ENCODE measurements around the gene TRAF1. TPM values are rescaled to one million over a fixed set of nuclear protein-coding genes. Genes with fewer than 3 reads are reported as not detected.

TRAF1 gene
- total RNA-seq, 1 donor = 0.86 TPM

DNA sequence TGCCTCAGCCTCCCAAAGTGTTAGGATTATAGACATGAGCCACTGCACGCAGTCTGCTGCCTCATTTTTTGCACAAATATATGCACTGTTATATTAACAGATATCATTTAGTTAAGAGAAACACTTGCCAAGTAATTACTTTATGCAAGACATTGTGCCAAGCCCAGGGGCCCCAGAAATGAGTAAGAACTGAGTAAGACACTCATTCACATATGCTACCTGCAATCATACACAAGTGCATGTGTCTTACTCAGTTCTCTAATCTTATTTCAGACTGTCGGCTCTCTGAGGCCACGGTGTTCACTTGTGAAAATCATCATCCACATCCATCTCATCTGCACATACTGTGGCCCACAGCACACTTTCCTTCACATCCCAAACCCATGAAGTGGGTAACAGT, 16.0 kb downstream of the TRAF1 start:
- DNase-seq (ENCODE audit: low read depth) = no peak
- no peak overlapping the region for H3K4me3 ChIP-seq (ENCODE audit: low read depth, low read length)
- TF ChIP-seq, protein P1, sequence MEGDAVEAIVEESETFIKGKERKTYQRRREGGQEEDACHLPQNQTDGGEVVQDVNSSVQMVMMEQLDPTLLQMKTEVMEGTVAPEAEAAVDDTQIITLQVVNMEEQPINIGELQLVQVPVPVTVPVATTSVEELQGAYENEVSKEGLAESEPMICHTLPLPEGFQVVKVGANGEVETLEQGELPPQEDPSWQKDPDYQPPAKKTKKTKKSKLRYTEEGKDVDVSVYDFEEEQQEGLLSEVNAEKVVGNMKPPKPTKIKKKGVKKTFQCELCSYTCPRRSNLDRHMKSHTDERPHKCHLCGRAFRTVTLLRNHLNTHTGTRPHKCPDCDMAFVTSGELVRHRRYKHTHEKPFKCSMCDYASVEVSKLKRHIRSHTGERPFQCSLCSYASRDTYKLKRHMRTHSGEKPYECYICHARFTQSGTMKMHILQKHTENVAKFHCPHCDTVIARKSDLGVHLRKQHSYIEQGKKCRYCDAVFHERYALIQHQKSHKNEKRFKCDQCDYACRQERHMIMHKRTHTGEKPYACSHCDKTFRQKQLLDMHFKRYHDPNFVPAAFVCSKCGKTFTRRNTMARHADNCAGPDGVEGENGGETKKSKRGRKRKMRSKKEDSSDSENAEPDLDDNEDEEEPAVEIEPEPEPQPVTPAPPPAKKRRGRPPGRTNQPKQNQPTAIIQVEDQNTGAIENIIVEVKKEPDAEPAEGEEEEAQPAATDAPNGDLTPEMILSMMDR (IDR thresholded peaks at IDR 0.05; ENCODE audit: insufficient read depth, low read depth, low read length) = no peak

DNA sequence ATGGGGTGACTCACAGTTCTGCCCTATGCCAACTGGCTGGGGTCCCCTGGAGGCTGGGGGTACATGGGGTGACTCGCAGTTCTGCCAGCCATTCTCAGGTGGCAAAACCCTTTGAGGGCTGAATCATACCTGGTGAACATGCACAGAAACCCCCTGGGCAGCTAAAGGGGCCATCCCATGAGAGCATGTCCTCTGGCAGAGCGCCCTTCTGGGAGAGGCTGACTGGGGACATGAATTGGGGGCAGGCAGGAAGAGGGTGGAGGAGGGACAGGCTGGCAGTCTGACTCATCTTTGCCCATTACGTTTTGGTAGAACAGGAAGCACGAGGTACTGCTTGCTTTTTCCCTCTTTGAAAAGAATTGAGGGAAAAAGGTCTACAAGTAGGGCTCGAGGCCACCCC, 16.7 kb downstream of the TRAF1 start:
- H3K4me3 ChIP-seq (ENCODE audit: low read depth, low read length) = no peak overlapping the region
- TF ChIP-seq, protein P1 (IDR thresholded peaks at IDR 0.05; ENCODE audit: insufficient read depth, low read depth, low read length) = no peak
- no peak for DNase-seq (ENCODE audit: low read depth)

DNA sequence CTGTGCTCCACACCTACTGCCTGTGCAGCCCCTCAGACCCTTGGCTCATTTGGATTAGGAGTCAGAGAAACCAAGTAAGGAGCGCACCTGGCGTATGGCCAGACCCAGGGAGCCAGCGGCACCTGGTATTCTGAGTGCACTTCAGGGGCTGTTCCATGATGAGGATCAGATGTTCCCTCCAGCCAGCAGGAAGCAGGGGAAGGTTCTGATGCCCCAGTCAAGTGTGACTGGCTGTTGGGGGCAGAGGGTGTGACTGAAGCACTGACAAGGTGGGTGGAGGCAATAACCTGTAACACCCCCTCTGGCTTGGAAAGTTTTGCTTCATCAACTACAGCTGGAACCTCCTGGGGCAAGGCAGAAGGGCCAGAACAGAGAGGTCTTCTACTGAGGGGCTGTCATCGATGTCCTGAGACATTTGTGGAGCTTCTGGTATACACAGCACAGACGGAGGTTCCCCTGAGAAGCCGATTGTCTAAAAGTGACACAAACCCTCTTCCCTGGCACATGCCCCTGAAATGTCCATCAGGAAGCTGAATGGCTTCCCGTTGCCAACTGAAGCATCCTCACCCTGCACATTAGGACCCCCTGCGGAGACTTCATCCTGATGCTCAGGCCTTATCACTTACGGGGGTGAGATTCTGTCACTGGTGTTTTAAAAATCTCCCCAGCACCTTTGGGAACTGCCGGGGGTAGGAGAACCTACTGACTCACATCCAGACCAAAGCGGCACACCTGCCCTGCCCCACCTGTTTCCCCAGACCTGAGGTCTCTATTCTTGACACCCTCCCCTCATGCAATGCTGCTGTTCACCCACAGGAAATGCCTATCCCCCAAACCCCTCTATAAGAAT, 21.1 kb downstream of the TRAF1 start:
- no peak for DNase-seq (ENCODE audit: low read depth)
- no peak overlapping the region for H3K4me3 ChIP-seq (ENCODE audit: low read depth, low read length)
- TF ChIP-seq, protein P1 (IDR thresholded peaks at IDR 0.05; ENCODE audit: insufficient read depth, low read depth, low read length) = no peak

DNA sequence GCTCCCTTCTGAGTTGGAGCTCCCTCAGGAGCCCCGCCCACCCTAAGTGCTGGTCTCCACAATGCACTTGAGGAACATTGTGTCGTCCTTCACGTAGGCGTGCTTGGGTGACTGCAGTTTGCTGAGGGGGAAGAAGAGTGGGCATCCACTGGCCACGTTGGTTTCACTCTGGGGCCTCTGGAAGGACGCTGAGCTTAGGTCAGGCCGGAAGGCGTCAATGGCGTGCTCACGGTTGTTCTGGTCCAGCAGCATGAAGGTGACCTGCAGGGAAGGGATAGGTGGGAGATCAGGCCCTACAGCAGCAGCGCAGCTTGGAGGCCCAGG, 21.7 kb downstream of the TRAF1 start:
- no peak for DNase-seq (ENCODE audit: low read depth)
- TF ChIP-seq, protein P1 (IDR thresholded peaks at IDR 0.05; ENCODE audit: insufficient read depth, low read depth, low read length) = no peak
- H3K4me3 ChIP-seq (ENCODE audit: low read depth, low read length) = no peak overlapping the region

DNA sequence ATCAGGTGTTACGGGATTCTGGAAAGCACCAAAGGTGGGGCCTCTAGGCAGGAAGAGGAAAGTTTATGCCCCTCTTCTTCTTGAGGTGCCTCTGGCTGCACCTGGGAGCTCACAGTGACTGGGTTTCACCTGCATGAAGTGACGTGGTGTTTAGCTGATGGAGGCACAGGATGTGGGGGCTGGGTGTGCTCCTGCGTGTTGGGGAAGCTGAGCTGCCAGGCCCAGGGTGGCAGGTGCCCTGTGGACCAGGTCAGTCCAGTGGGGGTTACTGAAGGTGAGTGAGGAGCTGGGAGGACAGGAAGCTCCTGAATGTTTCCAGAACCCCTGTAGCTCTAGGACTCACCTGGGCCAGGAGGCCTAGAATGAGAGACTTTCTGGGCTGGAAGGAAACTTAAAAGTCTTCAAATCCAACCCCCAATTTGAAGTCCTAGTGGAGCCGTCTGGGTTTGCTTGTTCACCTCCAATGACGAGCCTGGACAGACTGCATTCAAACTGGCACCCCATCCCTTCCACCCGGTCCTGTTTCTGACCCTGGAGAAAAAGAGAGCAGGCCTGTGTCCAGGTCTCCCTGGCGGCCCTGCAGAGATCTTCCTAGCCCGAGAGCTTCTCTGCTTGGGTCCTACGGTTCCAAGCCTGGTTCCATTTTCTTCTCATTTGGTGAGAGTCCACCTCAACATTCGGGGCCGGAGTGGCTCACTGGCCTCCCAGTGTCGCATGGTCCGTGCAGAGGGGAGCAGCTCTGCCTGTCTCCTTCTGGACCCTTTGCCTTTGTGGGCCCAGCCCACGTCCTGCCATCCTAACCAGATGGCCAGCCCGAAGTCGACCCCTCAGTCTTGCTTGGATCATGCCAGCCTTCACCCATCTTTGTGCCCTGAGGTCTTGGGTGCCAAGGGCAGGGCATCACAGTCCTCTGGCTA, 22.3 kb downstream of the TRAF1 start:
- DNase-seq (ENCODE audit: low read depth) = no peak
- H3K4me3 ChIP-seq (ENCODE audit: low read depth, low read length) = no peak overlapping the region

More for the DNA sequence above, 22.3 kb downstream of the TRAF1 start:
- TF ChIP-seq, protein P1 (IDR thresholded peaks at IDR 0.05; ENCODE audit: insufficient read depth, low read depth, low read length) = no peak
